MM.1S (cell line): ENCODE results near the gene PANK2.
"Not testable (repeated sequence)": the region's sequence is repeated elsewhere in the genome, so short reads cannot be mapped to it uniquely, and the experiment has no call there.

Source experiments
- DNase-seq: peaks from one replicate; pipeline ENCODE4 v3.0.0-alpha.2; 2015
- H2AFZ ChIP-seq: fragments of 300-600 bp; sonication (generic); 2 replicates; pipeline ENCODE4 v1.6.0; 2016; ENCODE audit warnings: antibody characterized with exemption, low read length
- H3F3A ChIP-seq: fragments of 300-600 bp; sonication (generic); 2 replicates; pipeline ENCODE4 v1.6.1; 2016; ENCODE audit warnings: mild to moderate bottlenecking, antibody characterized with exemption, low read length, moderate library complexity, mixed read lengths; ENCODE audit not compliant: insufficient read depth
- H3K27ac ChIP-seq: fragments of 300-600 bp; sonication (generic); 2 replicates; pipeline ENCODE4 v1.5.1; 2016; ENCODE audit warnings: mild to moderate bottlenecking, low read length
- H3K27me3 ChIP-seq: fragments of 300-600 bp; sonication (generic); replicated peaks from 2 replicates; pipeline ENCODE4 v1.6.0; 2016; ENCODE audit warnings: low read length; ENCODE audit not compliant: insufficient read depth
- H3K36me3 ChIP-seq: fragments of 300-600 bp; sonication (generic); replicated peaks from 2 replicates; pipeline ENCODE4 v1.6.1; 2016; ENCODE audit warnings: mild to moderate bottlenecking, low read length, mixed read lengths; ENCODE audit not compliant: insufficient read depth
- H3K4me1 ChIP-seq: fragments of 300-600 bp; sonication (generic); 2 replicates; pipeline ENCODE4 v1.6.1; 2016; ENCODE audit warnings: low read length, mixed read lengths
- H3K4me2 ChIP-seq: fragments of 300-600 bp; sonication (generic); 2 replicates; pipeline ENCODE4 v1.6.0; 2016; ENCODE audit warnings: low read depth, low read length
- H3K4me3 ChIP-seq: fragments of 300-600 bp; sonication (generic); 2 replicates; pipeline ENCODE4 v1.5.1; 2016; ENCODE audit warnings: low read length, mixed read lengths
- H3K79me2 ChIP-seq: fragments of 300-600 bp; sonication (generic); 2 replicates; pipeline ENCODE4 v1.6.1; 2016; ENCODE audit warnings: mixed run types, low read length, mixed read lengths
- H3K9ac ChIP-seq: fragments of 300-600 bp; sonication (generic); 2 replicates; pipeline ENCODE4 v1.6.1; 2016; ENCODE audit warnings: low read length, mixed read lengths
- H3K9me2 ChIP-seq: fragments of 300-600 bp; sonication (generic); replicated peaks from 2 replicates; pipeline ENCODE4 v1.6.1; 2016; ENCODE audit warnings: mild to moderate bottlenecking, low read length, mixed read lengths; ENCODE audit not compliant: insufficient read depth
- H3K9me3 ChIP-seq: fragments of 300-600 bp; sonication (generic); replicated peaks from 2 replicates; pipeline ENCODE4 v1.6.1; 2016; ENCODE audit warnings: mild to moderate bottlenecking, low read length, mixed read lengths; ENCODE audit not compliant: insufficient read depth
- H4K20me1 ChIP-seq: fragments of 300-600 bp; sonication (generic); 2 replicates; pipeline ENCODE4 v1.6.1; 2016; ENCODE audit warnings: mild to moderate bottlenecking, low read length, moderate library complexity, mixed read lengths; ENCODE audit not compliant: insufficient read depth
- EZH2 ChIP-seq: fragments of 300-600 bp; sonication (generic); optimal IDR thresholded peaks from 2 replicates; pipeline ENCODE3; 2017; ENCODE audit warnings: low read depth, mild to moderate bottlenecking, antibody characterized with exemption, low read length, mixed read lengths
- EZH2phosphoT487 ChIP-seq: fragments of 300-600 bp; sonication (generic); IDR thresholded peaks from 2 replicates; pipeline ENCODE4 v1.6.1; 2018; ENCODE audit warnings: antibody characterized with exemption, low read length
- TF ChIP-seq, protein P1 (sequence below): fragments of 300-600 bp; sonication (generic); IDR thresholded peaks from 2 replicates; pipeline ENCODE4 v1.5.1; 2016; ENCODE audit warnings: antibody characterized with exemption, low read length, mixed read lengths

The PANK2 gene

GRCh38 chr20:3904224-3904623 lies 15.0 kb downstream of the PANK2 start:
- no peaks in the 10 kb centered on the region for H3K9me2 ChIP-seq
- H4K20me1 ChIP-seq = peaks cover 75% of the 10 kb centered on the region
- DNase-seq = no peak
- H3K4me1 ChIP-seq = peaks cover 5% of the 10 kb centered on the region; the same call in 1 of the 2 replicates
- H3K9ac ChIP-seq = no peak overlapping the region
- TF ChIP-seq EZH2 = no peak
- TF ChIP-seq, protein P1, sequence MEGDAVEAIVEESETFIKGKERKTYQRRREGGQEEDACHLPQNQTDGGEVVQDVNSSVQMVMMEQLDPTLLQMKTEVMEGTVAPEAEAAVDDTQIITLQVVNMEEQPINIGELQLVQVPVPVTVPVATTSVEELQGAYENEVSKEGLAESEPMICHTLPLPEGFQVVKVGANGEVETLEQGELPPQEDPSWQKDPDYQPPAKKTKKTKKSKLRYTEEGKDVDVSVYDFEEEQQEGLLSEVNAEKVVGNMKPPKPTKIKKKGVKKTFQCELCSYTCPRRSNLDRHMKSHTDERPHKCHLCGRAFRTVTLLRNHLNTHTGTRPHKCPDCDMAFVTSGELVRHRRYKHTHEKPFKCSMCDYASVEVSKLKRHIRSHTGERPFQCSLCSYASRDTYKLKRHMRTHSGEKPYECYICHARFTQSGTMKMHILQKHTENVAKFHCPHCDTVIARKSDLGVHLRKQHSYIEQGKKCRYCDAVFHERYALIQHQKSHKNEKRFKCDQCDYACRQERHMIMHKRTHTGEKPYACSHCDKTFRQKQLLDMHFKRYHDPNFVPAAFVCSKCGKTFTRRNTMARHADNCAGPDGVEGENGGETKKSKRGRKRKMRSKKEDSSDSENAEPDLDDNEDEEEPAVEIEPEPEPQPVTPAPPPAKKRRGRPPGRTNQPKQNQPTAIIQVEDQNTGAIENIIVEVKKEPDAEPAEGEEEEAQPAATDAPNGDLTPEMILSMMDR = no peak
- H3K27me3 ChIP-seq = no peaks in the 10 kb centered on the region
- H3K79me2 ChIP-seq = peaks cover 100% of the 10 kb centered on the region
- H3K27ac ChIP-seq = no peak overlapping the region
- H2AFZ ChIP-seq = no peak overlapping the region
- no peak overlapping the region for H3K4me3 ChIP-seq
- no peaks in the 10 kb centered on the region for H3F3A ChIP-seq
- no peaks in the 10 kb centered on the region for H3K9me3 ChIP-seq
- H3K4me2 ChIP-seq = no peak overlapping the region
- peaks cover 13% of the 10 kb centered on the region for H3K36me3 ChIP-seq

GRCh38 chr20:3904857-3905256 lies 15.7 kb downstream of the PANK2 start:
- Histone ChIP-seq H3K4me2 (no peak overlapping the region), H3K79me2 (peaks cover 100% of the 10 kb centered on the region), H3F3A (no peaks in the 10 kb centered on the region), H2AFZ (no peak overlapping the region), H3K9me2 (no peaks in the 10 kb centered on the region), H3K27me3 (no peaks in the 10 kb centered on the region), H3K36me3 (peaks cover 13% of the 10 kb centered on the region), H3K4me1 (peaks cover 5% of the 10 kb centered on the region; the same call in 1 of the 2 replicates), H3K9ac (no peak overlapping the region), H3K4me3 (no peak overlapping the region), H3K9me3 (no peaks in the 10 kb centered on the region), H3K27ac (no peak overlapping the region), H4K20me1 (peaks cover 72% of the 10 kb centered on the region)
- TF ChIP-seq EZH2 (no peak), EZH2phosphoT487 (no peak)
- TF ChIP-seq, protein P1 = no peak
- no peak for DNase-seq

GRCh38 chr20:3906744-3907721 lies 17.8 kb downstream of the PANK2 start:
- DNase-seq, H3K9ac ChIP-seq, H2AFZ ChIP-seq, H3F3A ChIP-seq, H3K4me2 ChIP-seq, H3K9me2 ChIP-seq, H3K4me3 ChIP-seq, H3K4me1 ChIP-seq, H3K27me3 ChIP-seq, H3K9me3 ChIP-seq, H3K27ac ChIP-seq: not testable (repeated sequence)
- Histone ChIP-seq H3K36me3 (peaks cover 13% of the 10 kb centered on the region), H4K20me1 (peaks cover 59% of the 10 kb centered on the region), H3K79me2 (peaks cover 100% of the 10 kb centered on the region)

- H3K27me3 ChIP-seq = no peaks in the 10 kb centered on the region
- no peak overlapping the region for H3K9ac ChIP-seq
- H3K27ac ChIP-seq = no peak overlapping the region
- H3F3A ChIP-seq = no peaks in the 10 kb centered on the region
- H3K4me1 ChIP-seq = no peaks in the 10 kb centered on the region
- no peak overlapping the region for H3K4me2 ChIP-seq
- H2AFZ ChIP-seq = no peak overlapping the region
- no peak for DNase-seq
- H3K9me2 ChIP-seq = no peaks in the 10 kb centered on the region
- no peaks in the 10 kb centered on the region for H3K9me3 ChIP-seq
- peaks cover 48% of the 10 kb centered on the region for H4K20me1 ChIP-seq
- H3K4me3 ChIP-seq = no peak overlapping the region
- H3K79me2 ChIP-seq = peaks cover 97% of the 10 kb centered on the region
- H3K36me3 ChIP-seq = peaks cover 13% of the 10 kb centered on the region
- TF ChIP-seq EZH2phosphoT487 (no peak), EZH2 (no peak)
- TF ChIP-seq, protein P1 = no peak
Measured at GRCh38 chr20:3908667-3909066, 19.5 kb downstream of the PANK2 start.
